Measurements from ENCODE around the gene FRMD5. TPM values are rescaled to one million over a fixed set of nuclear protein-coding genes. Genes with fewer than 3 reads are reported as not detected.

The FRMD5 gene
- polyA plus RNA-seq, 4 donors = 0.49 to 1.1 (median 0.81) TPM; not detected in 1

DNA sequence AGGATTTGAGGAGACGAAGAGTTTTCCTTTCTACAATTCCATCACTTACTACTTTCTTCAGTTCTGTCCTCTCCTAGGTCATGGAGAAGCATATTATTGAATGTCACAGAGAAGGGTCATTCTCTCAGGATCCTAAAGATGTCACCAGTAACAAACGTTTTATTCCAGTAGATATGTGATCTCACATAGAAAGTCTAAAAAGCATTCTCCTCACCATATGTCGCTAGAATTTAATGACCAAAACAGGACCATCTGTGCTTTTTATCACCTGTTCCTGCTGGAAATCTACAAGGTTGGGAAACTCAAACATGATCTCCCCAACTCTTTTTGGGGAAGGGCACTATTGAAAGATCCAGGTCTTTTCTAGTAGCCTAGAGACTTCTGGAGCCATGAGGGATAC is 24.0 kb upstream of the FRMD5 start:
- WGBS, 3 donors = 58 to 73% (median 61%) methylated on average over 3 of the region's 3 CpGs
- DNase-seq = no peak
- Histone ChIP-seq H3K27me3 (ENCODE audit: control insufficient read depth in 3 of 3, insufficient read depth in 3 of 3, low read length in 3 of 3) (peaks cover 0 to 3% (median 2%) of the 10 kb centered on the region in 3 donors), H3K27ac (ENCODE audit: low read depth in 1 of 3, low read length in 2 of 3) (no peak overlapping the region), H3K4me1 (ENCODE audit: control insufficient read depth in 3 of 3, insufficient read depth in 2 of 3, low read depth in 1 of 3, low read length in 2 of 3) (no peaks in the 10 kb centered on the region), H3K9me3 (ENCODE audit: control insufficient read depth in 2 of 2, insufficient read depth in 1 of 2, low read depth in 1 of 2, low read length in 1 of 2) (no peaks in the 10 kb centered on the region), H3K4me3 (ENCODE audit: low read depth in 1 of 3, low read length in 3 of 3) (no peak overlapping the region), H3K36me3 (ENCODE audit: control insufficient read depth in 3 of 3, insufficient read depth in 2 of 3, low read depth in 1 of 3, low read length in 3 of 3) (no peaks in the 10 kb centered on the region)
- no peak for FAIRE-seq

- H3K4me3 ChIP-seq (ENCODE audit: low read depth in 1 of 3, low read length in 3 of 3) = no peak overlapping the region
- no peak for DNase-seq
- H3K36me3 ChIP-seq (ENCODE audit: control insufficient read depth in 3 of 3, insufficient read depth in 2 of 3, low read depth in 1 of 3, low read length in 3 of 3) = no peaks in the 10 kb centered on the region
- no peaks in the 10 kb centered on the region for H3K9me3 ChIP-seq (ENCODE audit: control insufficient read depth in 2 of 2, insufficient read depth in 1 of 2, low read depth in 1 of 2, low read length in 1 of 2)
- H3K27me3 ChIP-seq (ENCODE audit: control insufficient read depth in 3 of 3, insufficient read depth in 3 of 3, low read length in 3 of 3) = peaks cover 0 to 3% (median 2%) of the 10 kb centered on the region in 3 donors
- FAIRE-seq = no peak
- H3K27ac ChIP-seq (ENCODE audit: low read depth in 1 of 3, low read length in 2 of 3) = no peak overlapping the region
- 15 to 68% (median 36%) methylated on average over 1 of the region's 1 CpG for WGBS, 3 donors
- H3K4me1 ChIP-seq (ENCODE audit: control insufficient read depth in 3 of 3, insufficient read depth in 2 of 3, low read depth in 1 of 3, low read length in 2 of 3) = no peaks in the 10 kb centered on the region
Measured at GRCh38 chr15:44216958-44217357, 21.9 kb upstream of the FRMD5 start.

GRCh38 chr15:44215594-44215993 is 20.5 kb upstream of the FRMD5 start:
- FAIRE-seq = no peak
- no peak overlapping the region for H3K4me3 ChIP-seq (ENCODE audit: low read depth in 1 of 3, low read length in 3 of 3)
- no peaks in the 10 kb centered on the region for H3K9me3 ChIP-seq (ENCODE audit: control insufficient read depth in 2 of 2, insufficient read depth in 1 of 2, low read depth in 1 of 2, low read length in 1 of 2)
- H3K36me3 ChIP-seq (ENCODE audit: control insufficient read depth in 3 of 3, insufficient read depth in 2 of 3, low read depth in 1 of 3, low read length in 3 of 3) = no peaks in the 10 kb centered on the region
- H3K27ac ChIP-seq (ENCODE audit: low read depth in 1 of 3, low read length in 2 of 3) = no peak overlapping the region
- no peak for DNase-seq
- H3K4me1 ChIP-seq (ENCODE audit: control insufficient read depth in 3 of 3, insufficient read depth in 2 of 3, low read depth in 1 of 3, low read length in 2 of 3) = no peaks in the 10 kb centered on the region
- WGBS, 3 donors = 60 to 75% (median 66%) methylated on average over 3 of the region's 3 CpGs
- peaks cover 0 to 5% (median 2%) of the 10 kb centered on the region in 3 donors for H3K27me3 ChIP-seq (ENCODE audit: control insufficient read depth in 3 of 3, insufficient read depth in 3 of 3, low read length in 3 of 3)

DNA sequence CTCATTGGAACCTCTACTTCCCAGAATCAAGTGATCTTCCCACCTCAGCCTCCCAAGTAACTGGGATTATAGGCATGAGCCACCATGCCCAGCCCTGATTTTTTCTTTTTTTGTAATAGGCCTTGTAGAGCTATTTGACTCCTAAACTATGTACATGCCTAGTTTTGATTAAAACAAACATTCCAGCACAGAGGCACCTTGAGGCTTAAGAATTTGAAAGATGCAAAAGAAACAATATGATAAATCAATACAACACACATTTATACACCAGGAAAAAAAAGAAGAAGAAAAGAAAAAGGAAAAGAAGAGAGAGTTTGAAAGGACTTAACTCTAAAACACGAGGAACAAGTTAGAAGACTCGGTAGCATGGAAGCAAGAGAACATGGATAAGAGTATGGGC is 13.9 kb upstream of the FRMD5 start:
- FAIRE-seq = no peak
- Histone ChIP-seq H3K9me3 (ENCODE audit: control insufficient read depth in 2 of 2, insufficient read depth in 1 of 2, low read depth in 1 of 2, low read length in 1 of 2) (no peaks in the 10 kb centered on the region), H3K4me1 (ENCODE audit: control insufficient read depth in 3 of 3, insufficient read depth in 2 of 3, low read depth in 1 of 3, low read length in 2 of 3) (no peaks in the 10 kb centered on the region), H3K27ac (ENCODE audit: low read depth in 1 of 3, low read length in 2 of 3) (no peak overlapping the region), H3K27me3 (ENCODE audit: control insufficient read depth in 3 of 3, insufficient read depth in 3 of 3, low read length in 3 of 3) (peaks cover 0 to 2% (median 0%) of the 10 kb centered on the region in 3 donors), H3K36me3 (ENCODE audit: control insufficient read depth in 3 of 3, insufficient read depth in 2 of 3, low read depth in 1 of 3, low read length in 3 of 3) (no peaks in the 10 kb centered on the region), H3K4me3 (ENCODE audit: low read depth in 1 of 3, low read length in 3 of 3) (no peak overlapping the region)
- 86 to 92% (median 91%) methylated on average over 2 of the region's 2 CpGs for WGBS, 3 donors
- DNase-seq = no peak

- Histone ChIP-seq H3K9me3 (ENCODE audit: control insufficient read depth in 2 of 2, insufficient read depth in 1 of 2, low read depth in 1 of 2, low read length in 1 of 2) (no peaks in the 10 kb centered on the region), H3K36me3 (ENCODE audit: control insufficient read depth in 3 of 3, insufficient read depth in 2 of 3, low read depth in 1 of 3, low read length in 3 of 3) (no peaks in the 10 kb centered on the region), H3K4me1 (ENCODE audit: control insufficient read depth in 3 of 3, insufficient read depth in 2 of 3, low read depth in 1 of 3, low read length in 2 of 3) (no peaks in the 10 kb centered on the region), H3K4me3 (ENCODE audit: low read depth in 1 of 3, low read length in 3 of 3) (no peak overlapping the region), H3K27me3 (ENCODE audit: control insufficient read depth in 3 of 3, insufficient read depth in 3 of 3, low read length in 3 of 3) (peaks cover 0 to 2% (median 0%) of the 10 kb centered on the region in 3 donors), H3K27ac (ENCODE audit: low read depth in 1 of 3, low read length in 2 of 3) (no peak overlapping the region)
- FAIRE-seq (no peak), DNase-seq (no peak)
- WGBS, 3 donors = 65 to 93% (median 66%) methylated on average over 2 of the region's 2 CpGs
Measured at GRCh38 chr15:44207643-44208042, 12.6 kb upstream of the FRMD5 start.

- Histone ChIP-seq H3K4me3 (ENCODE audit: low read depth in 1 of 3, low read length in 3 of 3) (no peak overlapping the region), H3K4me1 (ENCODE audit: control insufficient read depth in 3 of 3, insufficient read depth in 2 of 3, low read depth in 1 of 3, low read length in 2 of 3) (peaks cover 0 to 2% (median under 1%) of the 10 kb centered on the region in 3 donors), H3K36me3 (ENCODE audit: control insufficient read depth in 3 of 3, insufficient read depth in 2 of 3, low read depth in 1 of 3, low read length in 3 of 3) (no peaks in the 10 kb centered on the region), H3K27ac (ENCODE audit: low read depth in 1 of 3, low read length in 2 of 3) (no peak overlapping the region), H3K27me3 (ENCODE audit: control insufficient read depth in 3 of 3, insufficient read depth in 3 of 3, low read length in 3 of 3) (peaks cover 0 to 10% (median 4%) of the 10 kb centered on the region in 3 donors), H3K9me3 (ENCODE audit: control insufficient read depth in 2 of 2, insufficient read depth in 1 of 2, low read depth in 1 of 2, low read length in 1 of 2) (no peaks in the 10 kb centered on the region)
- FAIRE-seq = no peak
- 63 to 73% (median 67%) methylated on average over 3 of the region's 3 CpGs for WGBS, 3 donors
- DNase-seq = no peak
Measured at GRCh38 chr15:44199393-44199792, 4.3 kb upstream of the FRMD5 start.

GRCh38 chr15:44194323-44195150 is 534 bp downstream of the FRMD5 start:
- peaks cover 0 to 13% (median 2%) of the 10 kb centered on the region in 3 donors for H3K4me1 ChIP-seq (ENCODE audit: control insufficient read depth in 3 of 3, insufficient read depth in 2 of 3, low read depth in 1 of 3, low read length in 2 of 3)
- H3K27ac ChIP-seq (ENCODE audit: low read depth in 1 of 3, low read length in 2 of 3) = peak overlapping the region in 2 of 3 donors; percentile 58 to 85
- DNase-seq (peak; percentile 54 to 75), FAIRE-seq (no peak)
- H3K4me3 ChIP-seq (ENCODE audit: low read depth in 1 of 3, low read length in 3 of 3) = peak overlapping the region; percentile 48 to 63 (median 60)
- H3K9me3 ChIP-seq (ENCODE audit: control insufficient read depth in 2 of 2, insufficient read depth in 1 of 2, low read depth in 1 of 2, low read length in 1 of 2) = no peaks in the 10 kb centered on the region
- peaks cover 0 to 25% (median 16%) of the 10 kb centered on the region in 3 donors for H3K27me3 ChIP-seq (ENCODE audit: control insufficient read depth in 3 of 3, insufficient read depth in 3 of 3, low read length in 3 of 3)
- no peaks in the 10 kb centered on the region for H3K36me3 ChIP-seq (ENCODE audit: control insufficient read depth in 3 of 3, insufficient read depth in 2 of 3, low read depth in 1 of 3, low read length in 3 of 3)
- WGBS, 3 donors = 1 to 6% (median 2%) methylated on average over 48 to 74 of the region's 74 CpGs

- Histone ChIP-seq H3K9me3 (ENCODE audit: control insufficient read depth in 2 of 2, insufficient read depth in 1 of 2, low read depth in 1 of 2, low read length in 1 of 2) (no peaks in the 10 kb centered on the region), H3K36me3 (ENCODE audit: control insufficient read depth in 3 of 3, insufficient read depth in 2 of 3, low read depth in 1 of 3, low read length in 3 of 3) (no peaks in the 10 kb centered on the region), H3K4me1 (ENCODE audit: control insufficient read depth in 3 of 3, insufficient read depth in 2 of 3, low read depth in 1 of 3, low read length in 2 of 3) (peaks cover 0 to 13% (median 2%) of the 10 kb centered on the region in 3 donors), H3K27me3 (ENCODE audit: control insufficient read depth in 3 of 3, insufficient read depth in 3 of 3, low read length in 3 of 3) (peaks cover 0 to 25% (median 17%) of the 10 kb centered on the region in 3 donors), H3K4me3 (ENCODE audit: low read depth in 1 of 3, low read length in 3 of 3) (peak overlapping the region in 2 of 3 donors; percentile 48 to 63), H3K27ac (ENCODE audit: low read depth in 1 of 3, low read length in 2 of 3) (peak overlapping the region in 2 of 3 donors; percentile 55 to 85)
- FAIRE-seq (no peak), DNase-seq (peak; percentile 13 to 18)
- WGBS, 3 donors = 3 to 9% (median 7%) methylated on average over 20 of the region's 20 CpGs
Measured at GRCh38 chr15:44193651-44194322, 1.3 kb downstream of the FRMD5 start.

Measured in small intestine (tissue), 7 donors.